ENCODE measurements around the gene ERCC6.

Gene ERCC6

GRCh38 chr10:49500412-49500811 is 38.5 kb downstream of the ERCC6 start:
- DNase-seq (ENCODE audit: low read depth), result no peak
- no peak overlapping the region for H3K4me3 ChIP-seq (ENCODE audit: low read depth, low read length)
- TF ChIP-seq POLR2A (IDR thresholded peaks at IDR 0.05; ENCODE audit: extremely low read depth, insufficient read length) (no peak), MAX (IDR thresholded peaks at IDR 0.05; ENCODE audit: low read depth, low read length) (no peak), CTCF (IDR thresholded peaks at IDR 0.05; ENCODE audit: low read depth, low read length) (no peak), MYC (IDR thresholded peaks at IDR 0.05; ENCODE audit: low read depth, low read length) (no peak)

- TF ChIP-seq MYC (IDR thresholded peaks at IDR 0.05; ENCODE audit: low read depth, low read length) (no peak), CTCF (IDR thresholded peaks at IDR 0.05; ENCODE audit: low read depth, low read length) (no peak), POLR2A (IDR thresholded peaks at IDR 0.05; ENCODE audit: extremely low read depth, insufficient read length) (no peak), MAX (IDR thresholded peaks at IDR 0.05; ENCODE audit: low read depth, low read length) (no peak)
- no peak for DNase-seq (ENCODE audit: low read depth)
- no peak overlapping the region for H3K4me3 ChIP-seq (ENCODE audit: low read depth, low read length)
Observed at GRCh38 chr10:49499305-49499851, 39.5 kb downstream of the ERCC6 start.

- no peak overlapping the region for H3K4me3 ChIP-seq (ENCODE audit: low read depth, low read length)
- no peak for TF ChIP-seq MYC (IDR thresholded peaks at IDR 0.05; ENCODE audit: low read depth, low read length)
- no peak for TF ChIP-seq CTCF (IDR thresholded peaks at IDR 0.05; ENCODE audit: low read depth, low read length)
- no peak for DNase-seq (ENCODE audit: low read depth)
Observed at GRCh38 chr10:49498425-49498824, 40.5 kb downstream of the ERCC6 start.

GRCh38 chr10:49497358-49497757 is 41.6 kb downstream of the ERCC6 start:
- TF ChIP-seq CTCF (IDR thresholded peaks at IDR 0.05; ENCODE audit: low read depth, low read length) (no peak), MAX (IDR thresholded peaks at IDR 0.05; ENCODE audit: low read depth, low read length) (no peak), POLR2A (IDR thresholded peaks at IDR 0.05; ENCODE audit: extremely low read depth, insufficient read length) (no peak), MYC (IDR thresholded peaks at IDR 0.05; ENCODE audit: low read depth, low read length) (no peak)
- no peak overlapping the region for H3K4me3 ChIP-seq (ENCODE audit: low read depth, low read length)
- no peak for DNase-seq (ENCODE audit: low read depth)

GRCh38 chr10:49488056-49488717 is 50.7 kb downstream of the ERCC6 start:
- no peak for DNase-seq (ENCODE audit: low read depth)
- no peak for TF ChIP-seq CTCF (IDR thresholded peaks at IDR 0.05; ENCODE audit: low read depth, low read length)
- TF ChIP-seq MYC (IDR thresholded peaks at IDR 0.05; ENCODE audit: low read depth, low read length), result no peak
- TF ChIP-seq POLR2A (IDR thresholded peaks at IDR 0.05; ENCODE audit: extremely low read depth, insufficient read length), result no peak
- TF ChIP-seq MAX (IDR thresholded peaks at IDR 0.05; ENCODE audit: low read depth, low read length), result no peak
- no peak overlapping the region for H3K4me3 ChIP-seq (ENCODE audit: low read depth, low read length)
